ENCODE results near the gene RAD51B. TPM values are rescaled to one million over a fixed set of nuclear protein-coding genes. Genes with fewer than 3 reads are reported as not detected.

Gene RAD51B
- total RNA-seq, 2 donors from 2014 or later: 22.8 to 33.8 TPM

DNA sequence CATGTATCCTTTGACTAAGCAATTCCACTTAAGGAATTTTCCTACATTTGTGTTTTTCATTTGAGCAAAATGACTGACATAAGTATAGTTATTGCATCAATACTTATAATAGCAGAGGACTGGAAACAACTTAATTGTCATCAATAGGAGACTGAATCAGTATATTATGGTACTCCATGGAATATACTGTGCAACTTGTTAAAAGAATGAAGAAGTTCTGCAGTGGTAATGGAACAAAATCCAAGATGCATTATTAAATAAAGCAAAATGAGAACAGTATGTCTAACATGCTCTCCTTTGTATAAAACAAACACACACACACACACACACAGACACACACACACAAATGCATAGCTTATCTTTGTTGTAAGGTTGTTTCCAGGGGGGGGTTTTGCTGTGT lies 303.1 kb downstream of the RAD51B start:
- Mint-ChIP-seq H3K9me3 (peaks cover 7% of the 10 kb centered on the region), H3K36me3 (ENCODE audit: low read depth) (no peaks in the 10 kb centered on the region), H3K4me1 (peaks cover 8% of the 10 kb centered on the region), H3K27ac (no peak overlapping the region), H3K27me3 (ENCODE audit: insufficient read depth) (no peaks in the 10 kb centered on the region), H3K4me3 (no peak overlapping the region)
- TF ChIP-seq, protein P1, sequence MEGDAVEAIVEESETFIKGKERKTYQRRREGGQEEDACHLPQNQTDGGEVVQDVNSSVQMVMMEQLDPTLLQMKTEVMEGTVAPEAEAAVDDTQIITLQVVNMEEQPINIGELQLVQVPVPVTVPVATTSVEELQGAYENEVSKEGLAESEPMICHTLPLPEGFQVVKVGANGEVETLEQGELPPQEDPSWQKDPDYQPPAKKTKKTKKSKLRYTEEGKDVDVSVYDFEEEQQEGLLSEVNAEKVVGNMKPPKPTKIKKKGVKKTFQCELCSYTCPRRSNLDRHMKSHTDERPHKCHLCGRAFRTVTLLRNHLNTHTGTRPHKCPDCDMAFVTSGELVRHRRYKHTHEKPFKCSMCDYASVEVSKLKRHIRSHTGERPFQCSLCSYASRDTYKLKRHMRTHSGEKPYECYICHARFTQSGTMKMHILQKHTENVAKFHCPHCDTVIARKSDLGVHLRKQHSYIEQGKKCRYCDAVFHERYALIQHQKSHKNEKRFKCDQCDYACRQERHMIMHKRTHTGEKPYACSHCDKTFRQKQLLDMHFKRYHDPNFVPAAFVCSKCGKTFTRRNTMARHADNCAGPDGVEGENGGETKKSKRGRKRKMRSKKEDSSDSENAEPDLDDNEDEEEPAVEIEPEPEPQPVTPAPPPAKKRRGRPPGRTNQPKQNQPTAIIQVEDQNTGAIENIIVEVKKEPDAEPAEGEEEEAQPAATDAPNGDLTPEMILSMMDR (conservative IDR thresholded peaks at IDR 0.05): no peak
- H3K4me3 ChIP-seq (ENCODE audit: low read length): no peak overlapping the region
- H3K9me3 ChIP-seq (ENCODE audit: control insufficient read depth, low read length): no peaks in the 10 kb centered on the region
- H3K4me1 ChIP-seq (ENCODE audit: control insufficient read depth, insufficient read depth, low read length): no peaks in the 10 kb centered on the region
- no peak overlapping the region for H3K9ac ChIP-seq (ENCODE audit: extremely low read depth, low read length, poor library complexity, severe bottlenecking)
- H3K27me3 ChIP-seq (ENCODE audit: control insufficient read depth, insufficient read depth, low read length, poor library complexity, severe bottlenecking): no peaks in the 10 kb centered on the region
- no peaks in the 10 kb centered on the region for H3K36me3 ChIP-seq (ENCODE audit: control insufficient read depth, insufficient read depth, low read length)
- no peak overlapping the region for H3K27ac ChIP-seq (ENCODE audit: low read depth, low read length)
- DNase-seq: no peak

DNA sequence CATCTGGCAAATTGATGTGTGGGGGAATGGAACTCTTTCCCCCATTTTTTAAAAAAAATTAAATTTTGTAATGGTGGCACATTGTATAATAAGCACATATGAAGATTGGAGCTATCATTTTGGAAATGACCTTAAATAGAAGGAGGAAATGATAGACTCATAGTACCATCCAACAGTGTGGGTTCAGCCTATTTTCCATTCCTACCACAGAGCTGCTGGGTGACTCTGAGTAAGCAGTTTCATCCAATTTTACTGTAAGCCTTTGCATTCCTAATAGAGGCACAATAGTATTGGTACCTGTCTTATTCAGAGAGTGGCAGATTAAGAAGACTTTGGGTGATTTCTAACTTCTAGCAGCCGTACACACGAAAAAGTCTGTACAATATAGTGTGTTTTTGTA lies 304.5 kb downstream of the RAD51B start:
- 88 to 100% methylated on average over 1 to 2 of the region's 2 CpGs for WGBS, 2 experiments (ENCODE audit: insufficient coverage in 1 of 2, insufficient read length in 1 of 2)
- peaks cover 7% of the 10 kb centered on the region for H3K9me3 Mint-ChIP-seq
- Histone ChIP-seq H3K27ac (ENCODE audit: low read depth, low read length) (no peak overlapping the region), H3K9ac (ENCODE audit: extremely low read depth, low read length, poor library complexity, severe bottlenecking) (no peak overlapping the region), H3K4me3 (ENCODE audit: low read length) (no peak overlapping the region), H3K4me1 (ENCODE audit: control insufficient read depth, insufficient read depth, low read length) (no peaks in the 10 kb centered on the region), H3K36me3 (ENCODE audit: control insufficient read depth, insufficient read depth, low read length) (no peaks in the 10 kb centered on the region), H3K9me3 (ENCODE audit: control insufficient read depth, low read length) (no peaks in the 10 kb centered on the region), H3K27me3 (ENCODE audit: control insufficient read depth, insufficient read depth, low read length, poor library complexity, severe bottlenecking) (no peaks in the 10 kb centered on the region)
- H3K4me1 Mint-ChIP-seq: peaks cover 8% of the 10 kb centered on the region
- no peak overlapping the region for H3K27ac Mint-ChIP-seq
- no peak for DNase-seq
- H3K27me3 Mint-ChIP-seq (ENCODE audit: insufficient read depth): no peaks in the 10 kb centered on the region
- H3K4me3 Mint-ChIP-seq: no peak overlapping the region
- TF ChIP-seq, protein P1 (conservative IDR thresholded peaks at IDR 0.05): no peak
- H3K36me3 Mint-ChIP-seq (ENCODE audit: low read depth): no peaks in the 10 kb centered on the region

DNA sequence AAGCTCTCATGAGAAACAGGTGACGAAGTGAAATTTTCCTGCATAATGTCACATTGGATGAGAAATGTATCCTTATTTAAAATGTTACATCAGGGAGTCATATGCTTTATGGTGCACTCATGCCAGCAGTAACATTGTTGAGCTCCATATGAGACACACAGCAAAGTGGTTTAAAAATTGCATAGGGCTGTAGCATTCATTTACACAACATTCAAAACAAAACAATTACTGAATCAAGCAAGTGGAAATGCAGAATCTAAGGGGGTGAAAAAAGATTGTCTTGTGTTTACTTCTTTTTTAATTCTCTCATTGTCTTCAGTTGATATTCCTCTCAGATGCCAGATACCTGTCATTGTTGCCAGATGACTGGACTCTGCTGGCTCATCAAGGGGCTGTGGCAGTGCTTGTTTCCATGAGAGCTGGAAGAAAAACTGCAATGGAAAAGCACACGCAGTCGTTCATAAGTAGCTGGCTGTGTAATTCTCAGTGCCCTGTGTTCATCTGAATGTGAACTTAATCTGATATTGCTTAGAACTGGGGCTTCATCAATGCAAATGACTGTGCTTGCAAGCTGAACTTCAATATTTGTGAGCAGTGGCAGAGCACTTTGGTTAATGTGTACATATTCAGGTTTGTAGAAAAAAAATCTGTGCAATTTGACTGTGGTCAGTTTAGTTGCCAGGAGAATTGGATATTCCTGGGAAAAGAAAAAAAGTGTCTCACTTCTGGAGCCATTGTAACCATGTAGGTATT lies 305.6 kb downstream of the RAD51B start:
- Histone ChIP-seq H3K27me3 (ENCODE audit: control insufficient read depth, insufficient read depth, low read length, poor library complexity, severe bottlenecking) (no peaks in the 10 kb centered on the region), H3K4me3 (ENCODE audit: low read length) (no peak overlapping the region), H3K27ac (ENCODE audit: low read depth, low read length) (peak overlapping the region; percentile 48), H3K36me3 (ENCODE audit: control insufficient read depth, insufficient read depth, low read length) (no peaks in the 10 kb centered on the region), H3K4me1 (ENCODE audit: control insufficient read depth, insufficient read depth, low read length) (no peaks in the 10 kb centered on the region), H3K9me3 (ENCODE audit: control insufficient read depth, low read length) (no peaks in the 10 kb centered on the region), H3K9ac (ENCODE audit: extremely low read depth, low read length, poor library complexity, severe bottlenecking) (no peak overlapping the region)
- no peak overlapping the region for H3K4me3 Mint-ChIP-seq
- 71 to 89% methylated on average over 2 to 3 of the region's 3 CpGs for WGBS, 2 experiments (ENCODE audit: insufficient coverage in 1 of 2, insufficient read length in 1 of 2)
- H3K27me3 Mint-ChIP-seq (ENCODE audit: insufficient read depth): no peaks in the 10 kb centered on the region
- H3K4me1 Mint-ChIP-seq: peaks cover 8% of the 10 kb centered on the region
- no peak overlapping the region for H3K27ac Mint-ChIP-seq
- no peak for DNase-seq
- H3K36me3 Mint-ChIP-seq (ENCODE audit: low read depth): no peaks in the 10 kb centered on the region
- H3K9me3 Mint-ChIP-seq: peaks cover 7% of the 10 kb centered on the region
- TF ChIP-seq, protein P1 (conservative IDR thresholded peaks at IDR 0.05): no peak

Measured in endodermal cell (in vitro differentiated cells).